Measurements from ENCODE around the gene MDFIC. TPM values are rescaled to one million over a fixed set of nuclear protein-coding genes. Genes with fewer than 3 reads are reported as not detected.

MDFIC gene
- total RNA-seq, 2 experiments from 2014 or later = 25.9 to 27.1 TPM

DNA sequence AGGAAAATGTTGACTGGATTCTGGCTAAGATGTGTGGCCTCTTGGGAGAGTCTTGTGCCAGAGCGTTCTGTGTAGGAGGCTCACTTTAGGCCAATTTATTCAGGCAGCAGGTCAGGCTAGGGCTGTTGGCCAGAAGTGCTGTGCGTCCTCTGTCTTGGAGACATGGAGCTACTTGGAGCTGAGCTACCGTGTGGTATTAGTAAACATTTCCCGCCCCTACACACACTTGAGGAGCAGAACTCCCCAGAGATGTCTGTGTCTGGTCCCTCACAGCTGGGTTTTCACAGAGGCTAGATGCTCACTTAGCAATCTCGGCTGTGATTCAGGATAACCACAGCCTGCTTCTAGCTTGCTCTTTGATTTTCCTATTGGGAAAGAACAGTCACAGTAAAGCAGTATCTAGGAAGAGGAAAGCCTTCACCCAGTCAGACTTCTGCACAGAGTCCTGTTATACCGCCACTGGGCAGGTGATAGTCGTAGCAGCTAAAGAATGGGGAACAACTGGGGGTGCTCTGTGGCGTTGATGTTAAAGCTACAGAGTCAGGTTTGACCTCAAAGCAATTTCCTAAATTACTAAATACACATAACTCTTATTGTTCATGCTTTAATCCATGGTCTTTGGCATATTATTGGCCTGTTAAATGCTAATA is 86.7 kb downstream of the MDFIC start:
- no peaks in the 10 kb centered on the region for H3K27me3 ChIP-seq (ENCODE audit: control insufficient read depth in 1 of 2, insufficient read depth in 2 of 2, low read length in 2 of 2)
- intact Hi-C loops (cut with DNase I, micrococcal nuclease) = loop anchor here in 1 of 2 experiments (5.0 kb wide), 1 partner anchor 86 kb away; the partner anchor contains the start of gene MDFIC
- peak overlapping the region; percentile 57 to 59 for H3K27ac ChIP-seq (ENCODE audit: low read depth in 1 of 2, low read length in 2 of 2)
- TF ChIP-seq, protein P1, sequence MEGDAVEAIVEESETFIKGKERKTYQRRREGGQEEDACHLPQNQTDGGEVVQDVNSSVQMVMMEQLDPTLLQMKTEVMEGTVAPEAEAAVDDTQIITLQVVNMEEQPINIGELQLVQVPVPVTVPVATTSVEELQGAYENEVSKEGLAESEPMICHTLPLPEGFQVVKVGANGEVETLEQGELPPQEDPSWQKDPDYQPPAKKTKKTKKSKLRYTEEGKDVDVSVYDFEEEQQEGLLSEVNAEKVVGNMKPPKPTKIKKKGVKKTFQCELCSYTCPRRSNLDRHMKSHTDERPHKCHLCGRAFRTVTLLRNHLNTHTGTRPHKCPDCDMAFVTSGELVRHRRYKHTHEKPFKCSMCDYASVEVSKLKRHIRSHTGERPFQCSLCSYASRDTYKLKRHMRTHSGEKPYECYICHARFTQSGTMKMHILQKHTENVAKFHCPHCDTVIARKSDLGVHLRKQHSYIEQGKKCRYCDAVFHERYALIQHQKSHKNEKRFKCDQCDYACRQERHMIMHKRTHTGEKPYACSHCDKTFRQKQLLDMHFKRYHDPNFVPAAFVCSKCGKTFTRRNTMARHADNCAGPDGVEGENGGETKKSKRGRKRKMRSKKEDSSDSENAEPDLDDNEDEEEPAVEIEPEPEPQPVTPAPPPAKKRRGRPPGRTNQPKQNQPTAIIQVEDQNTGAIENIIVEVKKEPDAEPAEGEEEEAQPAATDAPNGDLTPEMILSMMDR (IDR thresholded peaks at IDR 0.05) = no peak
- H3K9me3 Mint-ChIP-seq = no peaks in the 10 kb centered on the region
- peaks cover 47% of the 10 kb centered on the region for H3K4me1 ChIP-seq (ENCODE audit: insufficient read depth, low read length)
- peak overlapping the region; percentile 33 for H3K4me3 ChIP-seq (ENCODE audit: low read length)
- peaks cover 42% of the 10 kb centered on the region for H3K36me3 Mint-ChIP-seq (ENCODE audit: low read depth)
- H3K9me3 ChIP-seq (ENCODE audit: control insufficient read depth in 1 of 2, insufficient read depth in 1 of 2, low read length in 2 of 2) = peaks cover 0 to 4% of the 10 kb centered on the region in 2 experiments
- peak overlapping the region; percentile 73 for H3K4me3 Mint-ChIP-seq
- POLR2A ChIA-PET = interaction anchor here (1.0 to 2.1 kb wide), 4 partner anchors 9 to 84 kb away, joined by 3 to 9 read pairs (median 5); no protein-coding TSS in a partner anchor
- H3K27me3 Mint-ChIP-seq = no peaks in the 10 kb centered on the region
- peaks cover 6% of the 10 kb centered on the region for H3K36me3 ChIP-seq (ENCODE audit: insufficient read depth, low read length)
- CTCF ChIA-PET = interaction anchor here (1.3 to 1.4 kb wide), 2 partner anchors 76 to 143 kb away, joined by 3 to 4 read pairs; no protein-coding TSS in a partner anchor
- DNase-seq (peak in 2 of 14 experiments; percentile 26 to 41), ATAC-seq (ENCODE audit: poor library complexity) (peak; percentile 41)
- peaks cover 84% of the 10 kb centered on the region for H3K4me1 Mint-ChIP-seq (ENCODE audit: low read depth)
- peak overlapping the region; percentile 93 for H3K27ac Mint-ChIP-seq

DNA sequence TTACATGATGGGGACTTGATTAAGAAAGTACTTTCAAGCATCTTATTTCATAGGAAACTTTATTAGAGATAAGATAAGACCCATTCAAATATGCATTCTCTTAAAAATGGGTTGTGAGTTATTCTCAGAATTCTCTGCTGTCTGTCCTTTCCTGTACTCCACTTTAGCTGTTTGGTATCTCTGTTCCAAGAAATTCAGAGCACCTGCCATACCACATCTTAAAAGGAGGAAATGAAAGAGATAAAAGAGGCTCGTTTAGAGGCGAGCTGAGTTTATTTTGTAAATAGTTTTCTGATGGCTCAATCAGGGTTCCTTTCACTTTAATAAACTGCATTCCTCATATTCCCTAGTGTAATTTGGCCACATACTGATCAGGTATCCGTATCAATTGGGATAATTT is 87.2 kb downstream of the MDFIC start:
- ATAC-seq (ENCODE audit: poor library complexity) = peak; percentile 61
- Mint-ChIP-seq H3K27ac (peak overlapping the region; percentile 93), H3K9me3 (no peaks in the 10 kb centered on the region), H3K27me3 (no peaks in the 10 kb centered on the region), H3K36me3 (ENCODE audit: low read depth) (peaks cover 45% of the 10 kb centered on the region), H3K4me1 (ENCODE audit: low read depth) (peaks cover 85% of the 10 kb centered on the region), H3K4me3 (peak overlapping the region; percentile 73)
- Histone ChIP-seq H3K4me1 (ENCODE audit: insufficient read depth, low read length) (peaks cover 45% of the 10 kb centered on the region), H3K4me3 (ENCODE audit: low read length) (peak overlapping the region; percentile 33), H3K36me3 (ENCODE audit: insufficient read depth, low read length) (peaks cover 3% of the 10 kb centered on the region), H3K27me3 (ENCODE audit: control insufficient read depth in 1 of 2, insufficient read depth in 2 of 2, low read length in 2 of 2) (no peaks in the 10 kb centered on the region), H3K9me3 (ENCODE audit: control insufficient read depth in 1 of 2, insufficient read depth in 1 of 2, low read length in 2 of 2) (peaks cover 0 to 4% of the 10 kb centered on the region in 2 experiments), H3K27ac (ENCODE audit: low read depth in 1 of 2, low read length in 2 of 2) (peak overlapping the region; percentile 18 to 59)
- POLR2A ChIA-PET = interaction anchor here (1.0 to 2.1 kb wide), 4 partner anchors 8 to 85 kb away, joined by 3 to 9 read pairs (median 5); no protein-coding TSS in a partner anchor
- DNase-seq = peak in 3 of 14 experiments; percentile 31 to 79 (median 40)
- CTCF ChIA-PET = interaction anchor here (1.3 to 1.4 kb wide), 2 partner anchors 77 to 144 kb away, joined by 3 to 4 read pairs; no protein-coding TSS in a partner anchor
- intact Hi-C loops (cut with DNase I, micrococcal nuclease) = loop anchor here in 1 of 2 experiments (5.0 kb wide), 1 partner anchor 87 kb away; the partner anchor contains the start of gene MDFIC
- TF ChIP-seq, protein P1 (IDR thresholded peaks at IDR 0.05) = no peak

DNA sequence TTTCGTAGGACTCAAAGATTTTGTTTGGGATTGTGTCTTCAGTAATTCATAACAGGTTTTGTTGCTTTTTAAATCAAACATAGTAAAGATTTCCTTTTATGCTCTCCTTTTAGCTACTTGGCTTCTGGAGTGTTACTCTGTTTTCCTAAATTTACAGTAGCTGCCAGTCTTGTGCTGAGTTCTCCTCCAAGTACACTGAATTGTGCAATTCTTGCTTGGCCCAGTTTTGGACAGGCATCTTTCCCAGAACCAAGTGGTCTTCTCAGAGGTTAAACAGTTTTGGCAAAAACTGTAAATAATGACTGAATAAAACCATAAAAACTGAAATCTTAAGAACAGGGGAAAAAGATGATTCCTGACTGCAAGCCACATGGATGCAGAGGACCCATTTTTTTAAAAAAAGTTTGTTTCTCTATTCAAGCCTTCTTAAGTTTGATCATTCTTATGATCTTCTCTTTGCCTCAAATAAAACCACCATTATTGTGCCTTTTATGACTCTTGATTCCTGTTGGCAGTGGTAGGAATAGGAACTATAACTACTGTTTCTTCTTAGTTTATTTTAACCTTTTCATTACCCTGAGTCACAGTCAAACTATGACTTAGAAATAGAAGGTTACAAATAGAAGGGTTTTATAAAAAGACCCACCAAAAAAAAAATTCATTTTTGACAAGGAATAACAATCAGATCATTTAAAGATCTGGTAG is 88.0 kb downstream of the MDFIC start:
- ATAC-seq (ENCODE audit: poor library complexity) (no peak), DNase-seq (peak in 1 of 14 experiments; percentile 22)
- Mint-ChIP-seq H3K4me1 (ENCODE audit: low read depth) (peaks cover 85% of the 10 kb centered on the region), H3K27me3 (no peaks in the 10 kb centered on the region), H3K9me3 (no peaks in the 10 kb centered on the region), H3K27ac (peak overlapping the region; percentile 93), H3K36me3 (ENCODE audit: low read depth) (peaks cover 45% of the 10 kb centered on the region), H3K4me3 (peak overlapping the region; percentile 73)
- intact Hi-C loops (cut with DNase I, micrococcal nuclease) = loop anchor here in 1 of 2 experiments (5.0 kb wide), 1 partner anchor 88 kb away; the partner anchor contains the start of gene MDFIC
- Histone ChIP-seq H3K4me3 (ENCODE audit: low read length) (peak overlapping the region; percentile 33), H3K9me3 (ENCODE audit: control insufficient read depth in 1 of 2, insufficient read depth in 1 of 2, low read length in 2 of 2) (peaks cover 0 to 4% of the 10 kb centered on the region in 2 experiments), H3K4me1 (ENCODE audit: insufficient read depth, low read length) (peaks cover 40% of the 10 kb centered on the region), H3K36me3 (ENCODE audit: insufficient read depth, low read length) (no peaks in the 10 kb centered on the region), H3K27ac (ENCODE audit: low read depth in 1 of 2, low read length in 2 of 2) (peak overlapping the region; percentile 18 to 59), H3K27me3 (ENCODE audit: control insufficient read depth in 1 of 2, insufficient read depth in 2 of 2, low read length in 2 of 2) (no peaks in the 10 kb centered on the region)
- ChIA-PET POLR2A (interaction anchor here (1.3 to 2.1 kb wide), 2 partner anchors 12 to 14 kb away, joined by 5 to 9 read pairs; no protein-coding TSS in a partner anchor), CTCF (interaction anchor here (1.3 to 1.4 kb wide), 2 partner anchors 78 to 144 kb away, joined by 3 to 4 read pairs; no protein-coding TSS in a partner anchor)
- TF ChIP-seq, protein P1 (IDR thresholded peaks at IDR 0.05) = no peak

Data from CD4-positive, alpha-beta T cell (primary cell).